ENCODE results near the gene CABLES2. TPM values are rescaled to one million over a fixed set of nuclear protein-coding genes. Genes with fewer than 3 reads are reported as not detected.

CABLES2 gene
- total RNA-seq, 2 donors from 2014 or later = 4.5 to 5.6 TPM

GRCh38 chr20:62354031-62354808 lies 52.9 kb downstream of the CABLES2 start:
- no peak for ATAC-seq
- H3K27me3 Mint-ChIP-seq = no peaks in the 10 kb centered on the region
- H3K36me3 Mint-ChIP-seq (ENCODE audit: low read depth) = no peaks in the 10 kb centered on the region
- DNase-seq = no peak
- no peak overlapping the region for H3K4me3 Mint-ChIP-seq
- no peak overlapping the region for H3K27ac Mint-ChIP-seq
- H3K9me3 ChIP-seq (ENCODE audit: control insufficient read depth, low read length, poor library complexity, severe bottlenecking) = no peaks in the 10 kb centered on the region
- no peaks in the 10 kb centered on the region for H3K4me1 Mint-ChIP-seq

GRCh38 chr20:62353289-62354030 lies 53.6 kb downstream of the CABLES2 start:
- peaks cover 2% of the 10 kb centered on the region for H3K36me3 Mint-ChIP-seq (ENCODE audit: low read depth)
- no peaks in the 10 kb centered on the region for H3K27me3 Mint-ChIP-seq
- DNase-seq (no peak), ATAC-seq (no peak)
- no peak overlapping the region for H3K4me3 Mint-ChIP-seq
- no peaks in the 10 kb centered on the region for H3K4me1 Mint-ChIP-seq
- H3K27ac Mint-ChIP-seq = no peak overlapping the region
- H3K9me3 ChIP-seq (ENCODE audit: control insufficient read depth, low read length, poor library complexity, severe bottlenecking) = no peaks in the 10 kb centered on the region

- H3K9me3 ChIP-seq (ENCODE audit: control insufficient read depth, low read length, poor library complexity, severe bottlenecking) = no peaks in the 10 kb centered on the region
- Mint-ChIP-seq H3K27ac (no peak overlapping the region), H3K4me1 (no peaks in the 10 kb centered on the region), H3K36me3 (ENCODE audit: low read depth) (peaks cover 2% of the 10 kb centered on the region), H3K4me3 (no peak overlapping the region), H3K27me3 (no peaks in the 10 kb centered on the region)
- ATAC-seq = no peak
- no peak for DNase-seq
These were observed 54.4 kb downstream of the CABLES2 start for GRCh38 chr20:62352402-62353288.

GRCh38 chr20:62351469-62352401 lies 55.4 kb downstream of the CABLES2 start:
- H3K27ac Mint-ChIP-seq = no peak overlapping the region
- H3K36me3 Mint-ChIP-seq (ENCODE audit: low read depth) = peaks cover 2% of the 10 kb centered on the region
- no peaks in the 10 kb centered on the region for H3K9me3 ChIP-seq (ENCODE audit: control insufficient read depth, low read length, poor library complexity, severe bottlenecking)
- no peaks in the 10 kb centered on the region for H3K4me1 Mint-ChIP-seq
- DNase-seq = no peak
- no peak for ATAC-seq
- H3K4me3 Mint-ChIP-seq = no peak overlapping the region
- no peaks in the 10 kb centered on the region for H3K27me3 Mint-ChIP-seq

GRCh38 chr20:62350629-62351422 lies 56.3 kb downstream of the CABLES2 start:
- DNase-seq (no peak), ATAC-seq (no peak)
- H3K27ac Mint-ChIP-seq = no peak overlapping the region
- H3K36me3 Mint-ChIP-seq (ENCODE audit: low read depth) = peaks cover 2% of the 10 kb centered on the region
- H3K9me3 ChIP-seq (ENCODE audit: control insufficient read depth, low read length, poor library complexity, severe bottlenecking) = no peaks in the 10 kb centered on the region
- no peaks in the 10 kb centered on the region for H3K27me3 Mint-ChIP-seq
- H3K4me3 Mint-ChIP-seq = no peak overlapping the region
- no peaks in the 10 kb centered on the region for H3K4me1 Mint-ChIP-seq

GRCh38 chr20:62350098-62350628 lies 56.9 kb downstream of the CABLES2 start:
- no peaks in the 10 kb centered on the region for H3K4me1 Mint-ChIP-seq
- no peak overlapping the region for H3K27ac Mint-ChIP-seq
- no peak for ATAC-seq
- no peaks in the 10 kb centered on the region for H3K9me3 ChIP-seq (ENCODE audit: control insufficient read depth, low read length, poor library complexity, severe bottlenecking)
- peaks cover 2% of the 10 kb centered on the region for H3K36me3 Mint-ChIP-seq (ENCODE audit: low read depth)
- H3K4me3 Mint-ChIP-seq = no peak overlapping the region
- no peaks in the 10 kb centered on the region for H3K27me3 Mint-ChIP-seq
- no peak for DNase-seq

GRCh38 chr20:62349556-62350097 lies 57.5 kb downstream of the CABLES2 start:
- H3K9me3 ChIP-seq (ENCODE audit: control insufficient read depth, low read length, poor library complexity, severe bottlenecking) = no peaks in the 10 kb centered on the region
- Mint-ChIP-seq H3K4me1 (no peaks in the 10 kb centered on the region), H3K27ac (no peak overlapping the region), H3K36me3 (ENCODE audit: low read depth) (peaks cover 2% of the 10 kb centered on the region), H3K4me3 (no peak overlapping the region), H3K27me3 (no peaks in the 10 kb centered on the region)
- ATAC-seq (no peak), DNase-seq (no peak)

- Mint-ChIP-seq H3K4me1 (no peaks in the 10 kb centered on the region), H3K4me3 (no peak overlapping the region), H3K27me3 (no peaks in the 10 kb centered on the region), H3K36me3 (ENCODE audit: low read depth) (peaks cover 2% of the 10 kb centered on the region), H3K27ac (no peak overlapping the region)
- DNase-seq = no peak
- H3K9me3 ChIP-seq (ENCODE audit: control insufficient read depth, low read length, poor library complexity, severe bottlenecking) = no peaks in the 10 kb centered on the region
- no peak for ATAC-seq
These were observed 58.5 kb downstream of the CABLES2 start for GRCh38 chr20:62348604-62349003.

- H3K36me3 Mint-ChIP-seq (ENCODE audit: low read depth) = peaks cover 2% of the 10 kb centered on the region
- no peaks in the 10 kb centered on the region for H3K4me1 Mint-ChIP-seq
- no peak overlapping the region for H3K4me3 Mint-ChIP-seq
- no peaks in the 10 kb centered on the region for H3K9me3 ChIP-seq (ENCODE audit: control insufficient read depth, low read length, poor library complexity, severe bottlenecking)
- peaks cover 6% of the 10 kb centered on the region for H3K27me3 Mint-ChIP-seq
- ATAC-seq = no peak
- H3K27ac Mint-ChIP-seq = no peak overlapping the region
- no peak for DNase-seq
These were observed 59.6 kb downstream of the CABLES2 start for GRCh38 chr20:62347445-62347844.

GRCh38 chr20:62347151-62347404 lies 60.0 kb downstream of the CABLES2 start:
- Mint-ChIP-seq H3K4me3 (no peak overlapping the region), H3K4me1 (no peaks in the 10 kb centered on the region), H3K27ac (no peak overlapping the region), H3K27me3 (peaks cover 6% of the 10 kb centered on the region), H3K36me3 (ENCODE audit: low read depth) (peaks cover 2% of the 10 kb centered on the region)
- ATAC-seq (no peak), DNase-seq (no peak)
- H3K9me3 ChIP-seq (ENCODE audit: control insufficient read depth, low read length, poor library complexity, severe bottlenecking) = no peaks in the 10 kb centered on the region

- H3K9me3 ChIP-seq (ENCODE audit: control insufficient read depth, low read length, poor library complexity, severe bottlenecking) = no peaks in the 10 kb centered on the region
- Mint-ChIP-seq H3K4me1 (no peaks in the 10 kb centered on the region), H3K27ac (no peak overlapping the region), H3K27me3 (peaks cover 6% of the 10 kb centered on the region), H3K36me3 (ENCODE audit: low read depth) (peaks cover 2% of the 10 kb centered on the region), H3K4me3 (no peak overlapping the region)
- no peak for ATAC-seq
- DNase-seq = no peak
These were observed 60.5 kb downstream of the CABLES2 start for GRCh38 chr20:62346398-62347150.
